CD4-positive, alpha-beta T cell treated with Interleukin-12 subunit alpha and Interleukin-12 subunit beta, for 1 hour (primary cell): ENCODE data around the gene CLEC4F.
A peak's percentile ranks its signal among the peaks of the same experiment; 100 is the strongest.

ENCODE experiments used
- DNase-seq: peaks from one replicate; pipeline ENCODE4 v3.0.0-alpha.2; 2020

CLEC4F gene

DNA sequence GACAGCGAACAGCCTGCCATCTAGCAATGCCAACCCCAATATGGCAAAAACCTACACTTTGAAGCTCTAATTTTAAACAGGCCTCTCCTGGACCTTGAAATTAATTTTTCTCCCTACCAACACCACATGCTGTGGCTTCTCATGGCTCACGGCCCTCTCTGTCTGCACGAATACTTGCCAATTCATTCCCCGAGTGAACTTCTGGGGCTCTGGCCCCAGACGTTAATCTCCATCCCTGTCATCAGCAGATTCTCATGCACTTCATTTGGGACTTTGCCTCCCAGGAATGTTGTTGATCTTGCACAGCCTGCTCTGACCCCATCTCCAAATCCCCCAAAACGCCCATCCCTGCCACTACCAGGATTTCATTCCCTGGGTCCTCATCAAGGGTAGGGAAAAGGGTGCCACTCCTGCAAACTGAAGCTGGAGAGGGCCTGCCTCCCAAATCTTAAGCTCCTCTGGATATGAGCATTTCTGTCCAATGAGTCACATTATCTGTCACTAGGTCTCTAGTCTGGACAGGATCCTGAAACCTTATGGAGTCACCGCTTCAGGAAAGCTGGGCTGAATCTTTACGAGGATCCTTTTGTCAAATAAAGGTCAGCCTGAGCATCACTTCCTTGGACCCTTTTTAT lies 40.4 kb downstream of the CLEC4F start:
- DNase-seq: no peak

DNA sequence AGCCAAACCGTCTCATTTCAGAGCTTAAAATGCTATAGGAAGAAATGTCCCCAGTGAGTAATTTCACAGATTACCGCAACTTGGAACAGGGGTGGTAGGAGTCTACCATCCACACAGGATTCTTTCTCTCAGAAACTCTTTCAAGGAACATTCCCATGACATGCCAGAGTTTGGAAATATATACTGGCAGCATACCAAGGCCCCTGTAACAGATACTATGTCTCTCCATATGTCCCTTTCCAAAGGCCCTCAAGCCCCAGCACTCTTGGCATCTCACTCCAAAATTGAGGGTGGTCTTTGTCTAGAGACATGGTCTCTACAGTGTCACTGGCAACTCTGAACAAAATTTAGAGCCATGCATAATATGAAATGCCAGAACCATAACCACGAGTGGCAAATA lies 40.9 kb downstream of the CLEC4F start:
- DNase-seq: no peak

DNA sequence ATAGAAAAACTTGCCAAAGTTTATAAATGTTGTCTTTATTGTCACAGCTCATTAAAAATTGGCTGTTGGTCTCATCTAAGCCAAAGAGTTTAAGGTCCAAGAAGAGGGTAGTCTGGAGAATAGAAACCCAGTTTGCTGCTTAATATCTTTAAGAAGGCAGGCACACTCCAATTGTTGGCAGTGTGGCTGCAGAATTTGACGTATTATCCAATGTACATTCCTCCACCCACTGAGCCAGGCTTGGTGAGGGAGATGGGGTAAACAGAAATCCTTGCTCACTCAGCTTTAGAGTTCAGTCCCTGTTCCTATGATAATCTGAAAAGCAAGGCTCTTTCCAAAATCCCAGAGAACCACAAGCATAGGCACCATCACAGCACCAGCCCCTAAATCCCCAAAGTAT lies 41.7 kb downstream of the CLEC4F start:
- no peak for DNase-seq

DNA sequence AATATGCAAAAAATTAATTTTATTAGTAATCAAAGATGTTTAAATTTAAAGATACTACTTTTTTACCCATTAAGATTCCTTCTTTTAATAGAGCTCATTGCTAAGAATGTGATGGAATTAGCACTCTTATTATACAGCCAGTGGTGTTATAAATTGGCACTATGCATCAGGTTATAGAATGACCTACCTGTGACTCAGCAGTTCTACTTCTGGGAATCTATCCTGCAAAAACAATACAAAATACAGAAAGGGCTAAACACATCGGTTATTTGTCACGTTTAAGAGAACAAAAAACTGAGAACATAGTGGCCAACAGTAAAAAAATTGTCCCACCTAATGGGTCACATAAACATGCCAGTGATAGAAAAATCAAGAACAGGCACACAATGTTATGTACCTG lies 42.9 kb downstream of the CLEC4F start:
- no peak for DNase-seq

DNA sequence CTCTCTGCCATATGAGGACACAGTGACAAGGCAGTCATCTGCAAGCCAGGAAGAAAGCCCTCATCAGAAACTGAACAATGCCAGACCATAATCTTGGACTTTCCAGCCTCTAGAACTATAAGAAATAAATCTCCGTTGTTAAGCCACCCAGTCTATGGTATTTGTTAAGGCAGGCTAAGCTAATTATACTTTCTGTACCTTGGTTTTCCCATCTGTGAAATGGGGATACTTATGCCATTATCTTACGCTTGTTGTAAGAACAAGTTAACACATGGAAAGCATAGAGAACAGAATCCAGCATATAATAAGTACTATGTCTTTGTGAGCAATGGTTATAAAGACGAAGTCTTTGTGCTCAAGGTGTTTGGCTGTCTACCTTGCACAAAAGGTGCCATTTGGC lies 44.1 kb downstream of the CLEC4F start:
- no peak for DNase-seq

DNA sequence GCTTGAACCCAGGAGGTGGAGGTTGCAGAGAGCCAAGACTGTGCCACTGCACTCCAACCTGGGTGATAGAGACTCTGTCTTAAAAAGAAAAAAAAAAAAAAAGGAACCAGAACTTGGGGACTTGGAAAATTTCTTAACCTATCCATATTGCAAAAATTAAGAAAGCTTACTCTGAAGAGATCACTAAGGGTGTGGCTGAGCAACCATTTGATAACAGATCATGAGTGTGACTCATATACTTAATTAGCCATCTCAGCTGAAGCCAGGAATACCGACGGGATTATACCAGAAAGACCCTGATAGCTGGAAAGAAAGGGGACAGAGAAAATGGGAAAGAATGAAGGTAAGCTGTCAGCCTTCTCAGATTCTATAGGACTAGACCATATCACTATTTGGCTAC lies 45.3 kb downstream of the CLEC4F start:
- no peak for DNase-seq

DNA sequence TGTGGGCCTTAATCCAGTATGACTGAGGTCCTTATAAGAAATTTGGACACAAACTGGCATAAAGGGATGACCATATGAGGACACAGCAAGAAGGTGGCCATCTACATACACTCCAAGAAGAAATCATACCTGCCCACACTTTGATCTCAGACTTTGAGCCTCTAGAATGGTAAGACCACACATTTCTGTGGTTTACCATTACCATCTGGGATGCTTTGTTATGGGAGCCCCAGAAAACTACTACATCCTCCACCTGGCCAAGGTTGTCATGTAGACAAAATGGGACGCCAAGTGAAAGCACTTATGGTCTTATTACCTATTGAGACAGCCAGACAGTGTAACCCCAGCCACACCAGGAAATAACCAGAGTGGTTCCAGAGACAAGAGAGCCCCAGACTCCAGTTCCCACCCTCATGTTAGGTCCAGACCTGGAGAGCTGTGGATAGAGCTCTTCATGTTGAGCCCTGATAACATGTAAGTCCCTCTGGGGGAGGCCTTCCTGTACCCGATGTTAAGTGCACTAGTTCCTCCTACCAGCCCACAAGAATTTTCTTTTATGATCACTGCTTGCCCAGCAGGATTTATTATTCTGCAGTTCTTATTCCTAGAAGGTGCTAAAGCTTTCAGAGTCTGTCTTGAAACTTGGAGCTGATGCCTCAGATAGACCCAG lies 47.8 kb downstream of the CLEC4F start:
- no peak for DNase-seq

DNA sequence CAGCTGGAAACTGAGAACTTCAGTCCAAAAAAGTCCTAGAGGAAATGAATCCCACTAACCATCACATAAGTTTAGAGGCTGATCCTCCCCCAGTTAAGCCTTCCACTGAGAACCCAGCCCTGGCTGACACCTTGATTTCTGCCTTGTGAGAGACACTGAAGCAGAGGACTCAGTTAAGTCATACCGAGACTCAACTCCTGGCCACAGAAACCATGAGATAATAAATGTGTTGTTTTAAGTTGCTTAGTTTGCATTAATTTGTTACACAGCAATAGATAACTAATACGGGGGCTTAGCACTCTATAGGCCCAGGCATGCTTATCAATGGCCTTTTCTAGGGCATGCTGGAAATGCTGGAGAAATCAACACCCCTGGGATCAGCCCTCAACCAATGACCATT lies 49.0 kb downstream of the CLEC4F start:
- no peak for DNase-seq

DNA sequence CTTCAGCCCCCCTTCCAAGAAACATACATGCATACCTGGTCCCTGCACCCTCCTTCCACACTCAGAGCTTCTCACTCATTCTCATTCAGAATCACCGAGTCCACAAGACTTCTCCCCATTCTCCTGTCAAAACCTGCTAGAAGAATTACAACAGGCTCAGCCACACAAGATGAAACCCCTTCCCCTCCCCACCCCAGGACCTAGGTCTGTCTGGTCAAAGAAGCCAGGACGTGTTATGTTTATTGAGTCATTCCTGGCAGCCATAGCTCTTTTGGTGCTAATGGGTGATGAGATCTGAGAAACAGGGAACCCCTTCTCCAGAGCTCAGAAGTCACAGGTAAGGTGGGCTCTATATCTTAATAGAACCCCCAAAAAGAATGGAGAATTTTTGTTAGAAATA lies 50.9 kb downstream of the CLEC4F start:
- no peak for DNase-seq

DNA sequence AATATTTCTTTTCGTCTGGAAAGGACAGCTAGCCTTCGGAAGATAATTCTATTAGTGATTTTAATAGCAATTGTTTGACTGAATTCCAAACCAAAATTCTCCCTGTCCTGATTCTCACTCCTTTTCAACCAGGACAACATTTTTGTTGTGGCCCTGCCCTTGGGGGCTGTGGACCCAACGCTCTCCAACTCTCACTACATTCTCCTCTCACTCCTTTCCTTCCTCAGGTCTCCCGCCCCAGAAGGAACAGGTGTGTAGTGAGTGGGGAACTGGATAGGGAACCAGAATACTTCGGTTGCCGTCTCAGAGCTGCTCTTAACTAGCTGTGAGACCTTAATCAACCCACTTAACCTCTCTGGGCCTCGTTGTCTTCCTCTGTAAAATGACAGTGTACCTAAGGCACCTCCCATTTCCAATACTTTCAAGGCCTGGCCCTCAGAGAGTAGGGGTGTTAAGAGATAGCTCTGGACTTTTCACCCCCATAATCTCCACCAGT lies 51.8 kb downstream of the CLEC4F start:
- no peak for DNase-seq

DNA sequence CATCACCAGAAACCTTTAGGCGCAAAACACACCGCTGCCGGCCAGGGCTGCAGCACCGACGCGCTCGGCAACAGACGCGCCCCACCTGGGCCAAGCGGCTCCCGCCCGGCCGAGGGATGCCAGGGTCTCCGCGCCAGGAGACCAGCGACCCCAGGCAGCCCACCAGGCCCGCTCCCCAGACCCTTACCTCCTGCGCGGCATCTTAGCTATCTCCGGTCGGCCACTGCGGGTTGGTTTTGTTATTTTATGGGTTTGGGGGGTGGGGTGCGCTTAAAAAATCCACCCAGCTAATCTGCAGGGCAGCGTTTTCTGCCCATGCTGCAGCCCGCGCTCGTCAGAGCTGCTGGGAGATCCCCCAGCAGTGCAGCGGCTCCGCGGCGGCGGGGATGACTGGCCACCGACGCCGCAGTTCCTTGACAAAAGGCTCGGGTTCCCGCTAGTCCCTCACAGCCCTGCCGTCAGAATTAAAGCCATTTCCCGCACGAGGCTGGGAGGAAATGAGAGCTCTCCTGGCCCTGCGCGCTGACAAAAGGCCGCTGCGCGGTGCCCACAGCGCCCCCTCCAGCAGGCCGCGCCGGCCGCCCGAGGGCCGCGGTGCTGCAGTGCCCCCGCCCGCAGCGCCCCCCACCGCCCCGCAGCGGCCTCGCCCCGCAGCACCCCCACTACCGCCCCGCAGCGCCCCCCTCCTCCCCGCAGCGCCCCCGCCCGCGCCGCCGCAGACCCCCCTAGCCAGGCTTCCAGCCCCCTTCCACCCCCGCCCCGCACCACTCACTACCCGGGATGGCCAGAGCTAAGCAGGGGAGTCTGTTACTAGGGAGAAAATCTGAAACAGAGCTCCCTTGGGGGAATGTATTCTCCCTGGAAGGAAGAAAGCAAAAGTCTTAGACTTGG lies 52.5 kb downstream of the CLEC4F start, which contains the start of gene ADD2:
ADD2 (minus strand) TSS at position 502 of the 891 bp plus-strand sequence. CDS start 61,792 bp downstream, outside the sequence.
- peak; percentile 36 for DNase-seq

DNA sequence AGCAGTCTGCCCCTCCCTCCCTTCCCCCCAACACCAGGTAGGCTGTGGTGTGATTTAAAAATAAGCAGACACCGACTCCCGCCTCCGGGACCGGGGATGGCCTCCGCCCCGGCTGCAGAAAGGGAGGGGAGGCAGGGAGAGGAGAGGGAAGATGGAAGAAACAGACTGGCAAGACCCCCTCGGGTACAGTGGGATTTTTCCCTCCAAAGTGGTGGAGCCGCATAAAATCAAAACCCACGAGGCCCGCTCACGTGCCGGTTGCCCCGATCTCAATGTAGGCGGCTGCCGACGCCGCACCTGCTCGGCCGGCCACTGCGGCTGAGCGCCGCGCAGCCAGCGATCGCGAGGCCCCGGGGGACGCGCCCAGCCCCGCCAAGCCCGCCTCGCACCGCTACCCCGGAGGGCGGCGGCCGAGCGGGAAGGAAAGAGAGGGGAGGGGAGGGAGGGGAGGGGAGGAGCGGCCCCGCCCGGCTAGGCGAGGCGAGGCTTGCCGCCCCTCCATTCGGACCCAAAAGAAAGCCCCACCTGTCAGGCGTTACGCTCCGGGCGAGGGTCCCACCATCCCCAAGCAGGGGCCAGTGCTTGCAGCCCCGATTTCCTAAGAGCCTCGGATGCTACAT lies 53.2 kb downstream of the CLEC4F start:
- DNase-seq: no peak

DNA sequence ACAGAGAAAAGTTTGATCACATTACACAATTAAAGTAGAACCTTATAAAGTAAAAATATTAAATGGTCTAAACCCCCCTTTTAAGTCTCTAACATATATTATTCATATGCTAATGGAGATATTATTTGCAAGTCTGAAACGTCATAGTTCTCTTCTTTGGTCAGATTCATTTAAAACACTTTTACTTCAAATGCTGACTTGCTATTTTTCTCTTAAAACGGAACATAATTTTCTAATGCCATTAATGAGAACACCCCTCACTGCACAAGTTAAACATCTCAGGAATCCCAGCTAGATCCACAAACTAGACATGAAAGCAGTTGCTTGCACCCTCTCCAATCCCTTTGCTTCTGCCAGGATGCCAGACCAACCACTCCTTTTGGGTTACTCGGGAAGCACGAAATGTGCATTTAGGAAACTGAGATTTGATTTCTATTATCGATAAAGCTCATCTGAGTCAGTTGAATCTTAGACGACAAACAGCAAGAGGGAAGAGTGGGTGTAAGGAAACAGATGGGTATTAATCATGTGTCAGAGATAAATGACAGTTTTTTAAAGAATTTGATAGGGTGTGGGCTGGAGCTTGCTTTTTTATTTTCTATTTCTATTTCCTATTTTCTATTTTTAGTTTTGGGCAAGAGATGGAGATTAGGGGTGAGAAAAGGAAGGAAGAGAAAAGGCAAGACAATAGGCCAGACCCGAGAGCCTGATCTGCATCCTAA lies 53.9 kb downstream of the CLEC4F start:
- no peak for DNase-seq

DNA sequence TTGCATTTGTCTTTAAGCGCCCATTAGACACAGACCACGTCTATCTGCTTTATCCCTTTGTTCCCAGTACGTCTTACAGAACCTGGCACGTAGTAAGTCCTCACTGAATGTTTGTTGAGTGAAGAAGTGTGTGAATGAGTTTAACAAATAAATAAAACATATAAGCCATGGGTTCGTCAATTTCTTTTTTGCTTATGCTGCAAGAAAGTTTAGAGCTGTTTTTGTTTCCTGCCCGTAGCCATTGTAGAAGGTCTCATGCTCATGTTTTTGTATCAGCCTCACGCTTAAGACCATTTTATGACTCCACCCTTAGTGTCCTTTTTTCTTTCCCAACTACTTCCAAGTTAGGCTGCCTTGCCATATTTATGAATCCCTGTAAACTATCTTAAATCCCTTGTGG lies 54.9 kb downstream of the CLEC4F start:
- no peak for DNase-seq

DNA sequence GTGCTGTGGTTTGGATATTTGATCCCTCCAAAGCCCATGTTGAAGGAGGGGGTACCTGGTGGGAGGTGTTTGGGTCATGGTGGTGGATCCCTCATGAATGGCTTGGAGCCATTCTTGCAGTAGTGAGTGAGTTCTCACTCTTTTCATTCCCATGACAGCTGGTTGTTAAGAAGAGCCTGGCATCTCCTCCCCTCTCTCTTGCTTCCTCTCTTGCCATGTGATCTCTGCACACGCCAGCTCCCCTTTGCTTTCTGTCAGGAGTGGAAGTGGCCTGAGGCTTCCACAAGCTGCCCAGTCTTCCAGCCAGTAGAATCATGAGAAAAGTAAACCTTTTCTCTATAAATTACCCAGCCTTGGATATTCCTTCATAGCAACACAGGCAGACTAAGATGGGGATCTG lies 61.0 kb downstream of the CLEC4F start:
- DNase-seq: no peak
